IMR-90 (cell line): Measurements from ENCODE around the gene FAM76A. TPM values are rescaled to one million over a fixed set of nuclear protein-coding genes. Genes with fewer than 3 reads are reported as not detected.

Source experiments
- microRNA-seq, 2 experiments: library from miRNA; stranded (forward) in 1 of 2; unstranded in 1 of 2; fragments of 10-50 nt in 1 of 2; fragments of <30 nt in 1 of 2; gene quantifications in 1 of 2; microRNA quantifications in 1 of 2; one replicate each; pipeline versions ENCODE3 to v1.1.0; 2013 to 2020; ENCODE audit not compliant: insufficient read depth in 1 of 2, insufficient read length in 1 of 2, unreplicated experiment in 1 of 2
- polyA plus RNA-seq, 3 experiments: library from polyadenylated mRNA; depleted of rRNA; stranded (reverse); fragments of >200 nt; gene quantifications; 2 replicates each; pipeline ENCODE4 v1.2.3, GENCODE V29; 2012; ENCODE audit warnings: low replicate concordance in 1 of 3
- small RNA-seq, 5 experiments: library from RNA; depleted of rRNA; stranded (forward); fragments of <200 nt; gene quantifications; one replicate each; pipeline ENCODE3, GENCODE V24; 2012
- total RNA-seq: library from RNA; depleted of rRNA; stranded (reverse); fragments of >200 nt; gene quantifications from 2 replicates; pipeline ENCODE4 v1.2.3, GENCODE V29; 2012; rRNA removed

Gene FAM76A
- total and polyA plus RNA-seq, 2 of the 4 experiments (the other 2 are of a cell fraction): 2.3 to 10.0 TPM

Small RNA genes within 50 kb of the gene (microRNA-seq; reads per million reads assigned to microRNA genes)
- gene AL020997.2 (ENCODE audit: insufficient read depth, insufficient read length) (not detected), gene RNU6-424P (ENCODE audit: insufficient read depth, insufficient read length) (not detected)

Small RNA genes within 50 kb of the gene (small RNA-seq; reads per million reads assigned to genes)
- gene AL020997.2 (0 to 0.11 (median 0) reads per million in 5 experiments), gene RNU6-424P (0 to 0.60 (median 0) reads per million in 5 experiments)

Other genes starting within 250 kb of the FAM76A start
- gene WASF2, start 235.8 kb upstream of the FAM76A start, total RNA-seq: 7.5 and 7.9 TPM in 2 replicates
- 45.0 and 45.4 TPM in 2 replicates for gene WASF2, start 235.8 kb upstream of the FAM76A start, polyA plus RNA-seq (2012; rRNA removed)
- gene AHDC1, start 121.8 kb upstream of the FAM76A start, total RNA-seq: 1.7 and 2.0 TPM in 2 replicates
- 11.6 and 16.1 TPM in 2 replicates for gene AHDC1, start 121.8 kb upstream of the FAM76A start, polyA plus RNA-seq (2012; rRNA removed)
- gene FGR, start 90.8 kb upstream of the FAM76A start, total RNA-seq: not detected in 2 replicates
- not detected in 2 replicates for gene FGR, start 90.8 kb upstream of the FAM76A start, polyA plus RNA-seq (2012; rRNA removed)
- 6.7 and 7.3 TPM in 2 replicates for gene IFI6, start 53.8 kb upstream of the FAM76A start, total RNA-seq
- gene IFI6, start 53.8 kb upstream of the FAM76A start, polyA plus RNA-seq (2012; rRNA removed): 16.8 and 17.2 TPM in 2 replicates
- gene STX12, start 47.3 kb downstream of the FAM76A start, total RNA-seq: 54.8 and 68.3 TPM in 2 replicates
- gene STX12, start 47.3 kb downstream of the FAM76A start, polyA plus RNA-seq (2012; rRNA removed): 22.5 and 28.6 TPM in 2 replicates
- gene PPP1R8, start 104.8 kb downstream of the FAM76A start, total RNA-seq: 60.5 and 80.1 TPM in 2 replicates
- gene PPP1R8, start 104.8 kb downstream of the FAM76A start, polyA plus RNA-seq (2012; rRNA removed): 43.3 and 53.8 TPM in 2 replicates
- gene THEMIS2, start 146.6 kb downstream of the FAM76A start, total RNA-seq: 3.6 and 4.5 TPM in 2 replicates
- 4.9 and 5.0 TPM in 2 replicates for gene THEMIS2, start 146.6 kb downstream of the FAM76A start, polyA plus RNA-seq (2012; rRNA removed)
- 30.6 and 45.3 TPM in 2 replicates for gene RPA2, start 188.6 kb downstream of the FAM76A start, total RNA-seq
- 22.5 and 34.4 TPM in 2 replicates for gene RPA2, start 188.6 kb downstream of the FAM76A start, polyA plus RNA-seq (2012; rRNA removed)
- not detected in 2 replicates for gene SMPDL3B, start 209.0 kb downstream of the FAM76A start, total RNA-seq
- gene SMPDL3B, start 209.0 kb downstream of the FAM76A start, polyA plus RNA-seq (2012; rRNA removed): not detected in 2 replicates
- gene XKR8, start 234.0 kb downstream of the FAM76A start, total RNA-seq: 1.1 TPM in 2 replicates
- 10.7 and 12.8 TPM in 2 replicates for gene XKR8, start 234.0 kb downstream of the FAM76A start, polyA plus RNA-seq (2012; rRNA removed)